Cardiac muscle cell (in vitro differentiated cells and primary cell): ENCODE results near the gene ENOX1. TPM values are rescaled to one million over a fixed set of nuclear protein-coding genes. Genes with fewer than 3 reads are reported as not detected.

Source experiments
- DNase-seq, 2 donors: peaks; one replicate each; pipeline versions ENCODE4 v3.0.0 to v3.0.0-alpha.2; 2010 to 2017; ENCODE audit warnings: low read depth in 1 of 2, low spot score in 1 of 2
- H3K27ac ChIP-seq: fragments of 200-600 bp; sonication (generic); 2 replicates; pipeline ENCODE4 v1.5.1; 2016
- H3K27me3 ChIP-seq: fragments of 200-600 bp; sonication (generic); 2 replicates; pipeline ENCODE4 v1.6.0; 2016; ENCODE audit warnings: control low read depth
- H3K36me3 ChIP-seq: fragments of 200-600 bp; sonication (generic); 2 replicates; pipeline ENCODE4 v1.5.1; 2016; ENCODE audit warnings: control low read depth
- H3K4me1 ChIP-seq: fragments of 200-600 bp; sonication (generic); 2 replicates; pipeline ENCODE4 v1.8.1; 2017; ENCODE audit warnings: low read depth, mild to moderate bottlenecking, mixed run types
- H3K4me3 ChIP-seq: fragments of 200-600 bp; sonication (generic); 2 replicates; pipeline ENCODE4 v1.5.1; 2016; ENCODE audit warnings: mild to moderate bottlenecking
- H3K9me3 ChIP-seq: fragments of 200-600 bp; sonication (generic); 2 replicates; pipeline ENCODE4 v1.5.1; 2017; ENCODE audit warnings: low read depth, mild to moderate bottlenecking, control low read depth
- polyA plus RNA-seq: library from polyadenylated mRNA; unstranded; fragments of >200 nt; fragmentation: Nextera tagmentation; extraction: Ambion mirVana; gene quantifications from 2 replicates; pipeline ENCODE4 v1.2.1, GENCODE V29; 2016
- total RNA-seq: library from RNA; depleted of rRNA; stranded (reverse); fragments of >200 nt; gene quantifications from 2 replicates; pipeline ENCODE4 v1.2.3, GENCODE V29; 2016
- TF ChIP-seq, protein P1 (sequence below): IDR thresholded peaks from 2 replicates; pipeline ENCODE4 v1.5.1; 2012; ENCODE audit warnings: low read depth, mild to moderate bottlenecking, low read length

The ENOX1 gene
- total and polyA plus RNA-seq, 2 experiments from 2014 or later: 2.0 to 5.1 TPM

DNA sequence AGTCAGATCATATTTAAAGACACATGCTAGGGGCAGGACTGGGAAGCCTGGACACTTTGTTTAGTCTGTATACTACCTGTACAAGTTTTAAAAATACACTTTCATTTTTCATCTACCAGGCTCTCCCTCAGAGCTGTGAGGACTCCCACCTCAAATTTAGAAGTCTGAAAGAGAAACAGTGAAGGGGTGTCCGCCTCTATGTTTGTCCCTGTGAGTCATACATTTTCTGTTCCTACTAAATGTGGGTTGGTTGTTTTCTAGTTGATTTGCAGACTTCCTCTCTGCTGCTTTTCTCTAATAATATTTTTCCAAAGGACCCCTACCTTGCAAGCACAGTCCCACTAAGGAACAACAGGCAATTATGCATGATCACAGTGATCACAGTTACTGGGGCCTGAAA is 110.5 kb downstream of the ENOX1 start:
- no peaks in the 10 kb centered on the region for H3K27me3 ChIP-seq
- TF ChIP-seq, protein P1, sequence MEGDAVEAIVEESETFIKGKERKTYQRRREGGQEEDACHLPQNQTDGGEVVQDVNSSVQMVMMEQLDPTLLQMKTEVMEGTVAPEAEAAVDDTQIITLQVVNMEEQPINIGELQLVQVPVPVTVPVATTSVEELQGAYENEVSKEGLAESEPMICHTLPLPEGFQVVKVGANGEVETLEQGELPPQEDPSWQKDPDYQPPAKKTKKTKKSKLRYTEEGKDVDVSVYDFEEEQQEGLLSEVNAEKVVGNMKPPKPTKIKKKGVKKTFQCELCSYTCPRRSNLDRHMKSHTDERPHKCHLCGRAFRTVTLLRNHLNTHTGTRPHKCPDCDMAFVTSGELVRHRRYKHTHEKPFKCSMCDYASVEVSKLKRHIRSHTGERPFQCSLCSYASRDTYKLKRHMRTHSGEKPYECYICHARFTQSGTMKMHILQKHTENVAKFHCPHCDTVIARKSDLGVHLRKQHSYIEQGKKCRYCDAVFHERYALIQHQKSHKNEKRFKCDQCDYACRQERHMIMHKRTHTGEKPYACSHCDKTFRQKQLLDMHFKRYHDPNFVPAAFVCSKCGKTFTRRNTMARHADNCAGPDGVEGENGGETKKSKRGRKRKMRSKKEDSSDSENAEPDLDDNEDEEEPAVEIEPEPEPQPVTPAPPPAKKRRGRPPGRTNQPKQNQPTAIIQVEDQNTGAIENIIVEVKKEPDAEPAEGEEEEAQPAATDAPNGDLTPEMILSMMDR: no peak
- H3K4me1 ChIP-seq: no peaks in the 10 kb centered on the region
- no peak for DNase-seq
- H3K9me3 ChIP-seq: no peaks in the 10 kb centered on the region
- H3K27ac ChIP-seq: no peak overlapping the region
- no peaks in the 10 kb centered on the region for H3K36me3 ChIP-seq
- no peak overlapping the region for H3K4me3 ChIP-seq

DNA sequence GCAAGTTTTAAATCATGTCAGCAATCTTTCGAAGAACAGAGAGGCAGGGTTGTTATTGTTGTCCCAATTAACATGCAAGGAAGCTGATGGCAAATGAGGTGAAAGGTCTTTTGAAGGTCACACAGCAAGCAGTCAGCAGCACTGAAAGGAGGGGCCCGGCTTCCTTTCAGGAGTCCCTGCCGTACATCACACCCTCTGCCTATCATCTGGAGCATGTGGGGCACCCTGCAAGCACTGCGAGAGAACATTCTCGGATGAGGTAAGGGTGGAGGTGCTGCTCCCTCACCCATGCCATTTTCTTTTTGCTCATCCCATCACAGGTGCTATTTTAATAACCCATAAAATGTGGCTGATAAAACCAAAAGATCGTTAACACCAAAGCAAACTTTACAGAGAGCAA is 111.2 kb downstream of the ENOX1 start:
- DNase-seq: no peak
- Histone ChIP-seq H3K4me1 (no peaks in the 10 kb centered on the region), H3K27ac (no peak overlapping the region), H3K4me3 (no peak overlapping the region), H3K9me3 (no peaks in the 10 kb centered on the region), H3K27me3 (no peaks in the 10 kb centered on the region), H3K36me3 (no peaks in the 10 kb centered on the region)
- TF ChIP-seq, protein P1: no peak

DNA sequence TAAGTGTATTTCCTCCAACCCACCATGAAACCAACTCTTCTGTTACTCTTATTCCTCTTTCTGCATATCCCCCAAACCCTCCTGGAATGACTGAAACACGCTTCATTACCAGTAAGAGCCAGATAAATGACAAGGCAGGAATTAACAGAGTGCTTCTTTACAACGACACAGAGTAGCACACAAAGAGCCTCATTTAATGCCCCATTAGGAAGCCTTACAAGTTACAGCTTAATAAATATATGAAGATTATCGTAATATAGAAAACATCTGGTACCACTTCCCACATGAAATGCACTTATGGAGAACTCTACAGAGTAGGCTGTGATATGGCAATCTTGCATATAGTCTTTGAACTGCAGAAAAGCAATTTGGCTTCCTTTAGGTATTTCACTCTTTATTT is 116.8 kb downstream of the ENOX1 start:
- TF ChIP-seq, protein P1: no peak
- H3K36me3 ChIP-seq: no peaks in the 10 kb centered on the region
- no peak for DNase-seq
- no peaks in the 10 kb centered on the region for H3K4me1 ChIP-seq
- no peak overlapping the region for H3K4me3 ChIP-seq
- no peak overlapping the region for H3K27ac ChIP-seq
- no peaks in the 10 kb centered on the region for H3K27me3 ChIP-seq
- H3K9me3 ChIP-seq: no peaks in the 10 kb centered on the region

DNA sequence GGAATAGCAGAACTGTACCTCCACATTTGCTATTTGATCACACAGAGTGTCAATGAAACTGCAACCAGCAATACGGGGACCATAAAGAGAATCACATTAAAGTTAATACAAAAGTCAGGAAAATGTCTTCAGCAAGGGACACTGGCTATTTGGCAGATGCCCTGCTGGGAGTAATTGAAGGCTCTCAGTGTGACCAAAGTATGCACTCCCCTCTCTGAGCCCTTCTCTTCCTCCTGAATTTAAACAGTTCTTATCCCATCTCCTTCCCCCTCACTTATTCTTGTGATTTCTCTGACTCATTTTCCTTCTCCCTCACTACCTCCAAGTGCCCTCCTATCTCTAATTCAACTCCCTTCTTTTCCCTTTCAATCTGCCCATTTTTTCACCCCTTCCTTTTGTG is 117.7 kb downstream of the ENOX1 start:
- H3K27me3 ChIP-seq: no peaks in the 10 kb centered on the region
- no peak for DNase-seq
- no peaks in the 10 kb centered on the region for H3K36me3 ChIP-seq
- no peak overlapping the region for H3K4me3 ChIP-seq
- TF ChIP-seq, protein P1: no peak
- no peaks in the 10 kb centered on the region for H3K4me1 ChIP-seq
- H3K9me3 ChIP-seq: no peaks in the 10 kb centered on the region
- H3K27ac ChIP-seq: no peak overlapping the region

DNA sequence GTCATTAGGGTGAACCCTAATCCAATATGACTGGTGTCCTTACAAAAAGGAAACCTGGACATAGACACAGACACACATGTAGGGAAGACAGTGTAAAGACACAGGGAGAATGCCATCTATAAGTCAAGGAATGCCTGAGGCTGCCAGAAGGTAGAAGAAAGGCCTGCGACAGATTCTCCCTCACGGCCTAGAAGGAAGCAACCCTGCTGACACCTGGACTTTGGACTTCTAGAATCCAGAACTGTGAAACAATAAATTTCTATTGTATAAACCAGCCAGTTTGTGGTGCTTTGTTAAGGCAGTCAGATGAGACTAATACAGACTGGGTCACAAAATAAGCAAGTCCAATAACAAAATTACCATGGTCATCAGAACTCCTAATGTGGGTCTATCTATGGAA is 120.4 kb downstream of the ENOX1 start:
- no peaks in the 10 kb centered on the region for H3K4me1 ChIP-seq
- H3K4me3 ChIP-seq: no peak overlapping the region
- TF ChIP-seq, protein P1: no peak
- H3K36me3 ChIP-seq: no peaks in the 10 kb centered on the region
- no peaks in the 10 kb centered on the region for H3K27me3 ChIP-seq
- DNase-seq: no peak
- no peak overlapping the region for H3K27ac ChIP-seq
- no peaks in the 10 kb centered on the region for H3K9me3 ChIP-seq

DNA sequence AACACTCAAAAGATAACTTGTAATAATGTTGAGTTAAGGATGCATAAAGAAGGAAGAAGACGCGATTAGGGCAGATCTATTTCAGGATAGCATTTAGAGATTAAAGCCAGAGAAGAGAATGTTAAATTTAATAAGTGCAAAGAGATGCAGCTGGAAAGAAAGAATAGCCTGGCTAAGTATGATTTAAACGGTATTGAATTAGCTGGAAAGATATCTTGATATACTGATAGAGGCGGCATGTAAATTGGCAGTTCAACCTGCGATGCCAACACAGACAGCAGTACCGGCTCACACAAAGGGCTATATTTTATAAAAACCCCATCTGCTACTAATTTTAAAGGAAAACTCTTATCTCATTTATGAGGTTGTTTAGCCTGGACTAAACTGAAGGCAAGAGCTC is 121.4 kb downstream of the ENOX1 start:
- H3K9me3 ChIP-seq: no peaks in the 10 kb centered on the region
- DNase-seq: no peak
- TF ChIP-seq, protein P1: no peak
- H3K27me3 ChIP-seq: no peaks in the 10 kb centered on the region
- no peak overlapping the region for H3K27ac ChIP-seq
- H3K4me3 ChIP-seq: no peak overlapping the region
- no peaks in the 10 kb centered on the region for H3K4me1 ChIP-seq
- no peaks in the 10 kb centered on the region for H3K36me3 ChIP-seq
